ENCODE data around the gene SRPK2. TPM values are rescaled to one million over a fixed set of nuclear protein-coding genes. Genes with fewer than 3 reads are reported as not detected.

SRPK2 gene
- total RNA-seq, 2 donors from 2014 or later, result 60.3 to 76.2 TPM

- Mint-ChIP-seq H3K27ac (no peak overlapping the region), H3K4me1 (peaks cover 22% of the 10 kb centered on the region), H3K4me3 (no peak overlapping the region), H3K9me3 (no peaks in the 10 kb centered on the region), H3K27me3 (ENCODE audit: insufficient read depth) (no peaks in the 10 kb centered on the region), H3K36me3 (ENCODE audit: low read depth) (no peaks in the 10 kb centered on the region)
- Histone ChIP-seq H3K4me3 (ENCODE audit: low read length) (no peak overlapping the region), H3K27ac (ENCODE audit: low read depth, low read length) (no peak overlapping the region), H3K9ac (ENCODE audit: extremely low read depth, low read length, poor library complexity, severe bottlenecking) (no peak overlapping the region), H3K27me3 (ENCODE audit: control insufficient read depth, insufficient read depth, low read length, poor library complexity, severe bottlenecking) (no peaks in the 10 kb centered on the region), H3K4me1 (ENCODE audit: control insufficient read depth, insufficient read depth, low read length) (peaks cover 3% of the 10 kb centered on the region), H3K9me3 (ENCODE audit: control insufficient read depth, low read length) (no peaks in the 10 kb centered on the region), H3K36me3 (ENCODE audit: control insufficient read depth, insufficient read depth, low read length) (no peaks in the 10 kb centered on the region)
- TF ChIP-seq, protein P1, sequence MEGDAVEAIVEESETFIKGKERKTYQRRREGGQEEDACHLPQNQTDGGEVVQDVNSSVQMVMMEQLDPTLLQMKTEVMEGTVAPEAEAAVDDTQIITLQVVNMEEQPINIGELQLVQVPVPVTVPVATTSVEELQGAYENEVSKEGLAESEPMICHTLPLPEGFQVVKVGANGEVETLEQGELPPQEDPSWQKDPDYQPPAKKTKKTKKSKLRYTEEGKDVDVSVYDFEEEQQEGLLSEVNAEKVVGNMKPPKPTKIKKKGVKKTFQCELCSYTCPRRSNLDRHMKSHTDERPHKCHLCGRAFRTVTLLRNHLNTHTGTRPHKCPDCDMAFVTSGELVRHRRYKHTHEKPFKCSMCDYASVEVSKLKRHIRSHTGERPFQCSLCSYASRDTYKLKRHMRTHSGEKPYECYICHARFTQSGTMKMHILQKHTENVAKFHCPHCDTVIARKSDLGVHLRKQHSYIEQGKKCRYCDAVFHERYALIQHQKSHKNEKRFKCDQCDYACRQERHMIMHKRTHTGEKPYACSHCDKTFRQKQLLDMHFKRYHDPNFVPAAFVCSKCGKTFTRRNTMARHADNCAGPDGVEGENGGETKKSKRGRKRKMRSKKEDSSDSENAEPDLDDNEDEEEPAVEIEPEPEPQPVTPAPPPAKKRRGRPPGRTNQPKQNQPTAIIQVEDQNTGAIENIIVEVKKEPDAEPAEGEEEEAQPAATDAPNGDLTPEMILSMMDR (conservative IDR thresholded peaks at IDR 0.05), result no peak
- DNase-seq, result no peak
- 89% methylated on average over 1 of the region's 2 CpGs; no CpG with 5 or more reads in 1 of the 2 experiments for WGBS, 2 experiments (ENCODE audit: insufficient coverage in 1 of 2, insufficient read length in 1 of 2)
These were observed 169.0 kb downstream of the SRPK2 start for GRCh38 chr7:105219771-105220160.

DNA sequence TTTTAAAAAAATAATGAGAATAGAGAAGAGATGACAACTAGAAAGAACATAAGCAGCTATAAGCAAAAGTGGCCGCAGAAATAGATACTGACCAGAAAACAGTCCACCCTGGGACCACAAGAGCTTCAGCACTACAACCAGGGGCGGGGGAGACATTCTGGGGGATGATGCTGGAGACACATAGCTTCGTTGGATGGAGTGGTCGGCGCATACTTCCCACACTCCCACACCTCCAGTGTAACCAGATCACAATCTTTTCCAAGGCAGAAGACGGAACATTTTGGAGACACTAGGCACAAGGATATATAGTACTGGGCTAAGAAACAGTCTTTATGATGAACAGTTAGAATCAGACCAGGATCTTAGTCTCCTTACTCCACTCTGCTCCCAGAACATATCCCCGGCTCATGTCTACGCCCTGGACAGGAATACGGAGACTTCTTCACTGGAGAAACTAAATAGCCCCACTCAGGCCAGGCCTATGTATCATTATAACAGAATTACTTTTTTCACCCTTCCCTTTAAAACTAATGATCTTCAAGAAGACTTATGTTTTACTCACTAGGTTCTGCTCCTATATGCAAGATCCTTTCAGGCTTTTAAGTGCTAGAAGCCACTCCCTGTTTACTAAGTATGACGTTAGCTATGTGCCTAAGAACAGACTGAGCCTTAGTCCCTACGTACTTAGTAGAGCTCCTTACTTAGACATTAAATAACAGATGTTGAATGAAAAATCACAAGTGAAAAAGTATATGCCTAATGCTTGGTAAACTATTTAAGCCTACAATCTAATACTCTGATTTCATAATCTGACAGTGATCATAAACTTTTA, 169.6 kb downstream of the SRPK2 start:
- peaks cover 3% of the 10 kb centered on the region for H3K4me1 ChIP-seq (ENCODE audit: control insufficient read depth, insufficient read depth, low read length)
- TF ChIP-seq, protein P1 (conservative IDR thresholded peaks at IDR 0.05), result no peak
- no peak overlapping the region for H3K9ac ChIP-seq (ENCODE audit: extremely low read depth, low read length, poor library complexity, severe bottlenecking)
- H3K27ac ChIP-seq (ENCODE audit: low read depth, low read length), result no peak overlapping the region
- WGBS, 2 experiments (ENCODE audit: insufficient coverage in 1 of 2, insufficient read length in 1 of 2), result 93 to 95% methylated on average over 7 to 11 of the region's 11 CpGs
- Mint-ChIP-seq H3K4me1 (peaks cover 22% of the 10 kb centered on the region), H3K4me3 (no peak overlapping the region), H3K9me3 (no peaks in the 10 kb centered on the region), H3K36me3 (ENCODE audit: low read depth) (no peaks in the 10 kb centered on the region), H3K27me3 (ENCODE audit: insufficient read depth) (no peaks in the 10 kb centered on the region), H3K27ac (no peak overlapping the region)
- no peaks in the 10 kb centered on the region for H3K27me3 ChIP-seq (ENCODE audit: control insufficient read depth, insufficient read depth, low read length, poor library complexity, severe bottlenecking)
- H3K9me3 ChIP-seq (ENCODE audit: control insufficient read depth, low read length), result no peaks in the 10 kb centered on the region
- no peak for DNase-seq
- no peaks in the 10 kb centered on the region for H3K36me3 ChIP-seq (ENCODE audit: control insufficient read depth, insufficient read depth, low read length)
- no peak overlapping the region for H3K4me3 ChIP-seq (ENCODE audit: low read length)

GRCh38 chr7:105218215-105218614, 170.5 kb downstream of the SRPK2 start:
- TF ChIP-seq, protein P1 (conservative IDR thresholded peaks at IDR 0.05), result no peak
- WGBS, 2 experiments (ENCODE audit: insufficient coverage in 1 of 2, insufficient read length in 1 of 2), result 92% methylated on average over 4 of the region's 4 CpGs; no CpG with 5 or more reads in 1 of the 2 experiments
- Histone ChIP-seq H3K9me3 (ENCODE audit: control insufficient read depth, low read length) (no peaks in the 10 kb centered on the region), H3K4me1 (ENCODE audit: control insufficient read depth, insufficient read depth, low read length) (peaks cover 3% of the 10 kb centered on the region), H3K27me3 (ENCODE audit: control insufficient read depth, insufficient read depth, low read length, poor library complexity, severe bottlenecking) (no peaks in the 10 kb centered on the region), H3K9ac (ENCODE audit: extremely low read depth, low read length, poor library complexity, severe bottlenecking) (no peak overlapping the region), H3K36me3 (ENCODE audit: control insufficient read depth, insufficient read depth, low read length) (no peaks in the 10 kb centered on the region), H3K27ac (ENCODE audit: low read depth, low read length) (no peak overlapping the region), H3K4me3 (ENCODE audit: low read length) (no peak overlapping the region)
- Mint-ChIP-seq H3K4me3 (no peak overlapping the region), H3K27ac (peak overlapping the region; percentile 10), H3K36me3 (ENCODE audit: low read depth) (no peaks in the 10 kb centered on the region), H3K4me1 (peaks cover 19% of the 10 kb centered on the region), H3K9me3 (no peaks in the 10 kb centered on the region), H3K27me3 (ENCODE audit: insufficient read depth) (no peaks in the 10 kb centered on the region)
- no peak for DNase-seq
